LNCAP (cell line): ENCODE data around the gene FAM222A.

ENCODE experiments used
- CTCF ChIP-seq: fragments of 450-650 bp; IDR thresholded peaks from 2 replicates; pipeline ENCODE4 v1.5.1; 2017; ENCODE audit warnings: mild to moderate bottlenecking

The FAM222A gene

GRCh38 chr12:109725321-109726105 is 11.9 kb downstream of the FAM222A start:
- no peak for TF ChIP-seq CTCF

GRCh38 chr12:109726106-109726497 is 12.5 kb downstream of the FAM222A start:
- TF ChIP-seq CTCF, result no peak

DNA sequence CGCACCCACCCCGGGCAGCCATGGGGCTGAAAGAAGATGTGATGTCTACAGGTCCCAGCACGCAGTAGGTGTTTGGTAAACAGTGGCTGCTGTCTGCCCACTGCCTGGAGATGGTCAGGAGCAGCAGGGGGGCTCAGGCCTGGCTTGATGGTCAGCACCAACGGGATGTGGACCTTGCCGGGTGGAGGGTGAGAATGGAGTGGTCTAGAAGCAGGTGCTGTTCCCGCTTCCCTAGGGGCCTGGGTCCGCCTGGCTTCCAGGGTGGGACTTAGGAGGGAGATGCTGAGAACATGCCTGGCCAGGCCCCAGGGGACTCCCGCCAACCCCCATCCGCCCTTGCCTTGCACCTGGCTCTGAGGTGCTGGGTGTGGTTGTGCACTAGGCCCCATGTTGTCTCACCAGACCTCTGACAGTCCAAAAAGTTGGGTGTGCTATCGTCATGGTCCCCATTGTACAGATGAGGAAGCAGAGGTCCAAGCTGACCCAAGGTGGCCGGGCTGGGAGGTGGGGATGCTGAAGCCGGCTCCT is 12.9 kb downstream of the FAM222A start:
- no peak for TF ChIP-seq CTCF

DNA sequence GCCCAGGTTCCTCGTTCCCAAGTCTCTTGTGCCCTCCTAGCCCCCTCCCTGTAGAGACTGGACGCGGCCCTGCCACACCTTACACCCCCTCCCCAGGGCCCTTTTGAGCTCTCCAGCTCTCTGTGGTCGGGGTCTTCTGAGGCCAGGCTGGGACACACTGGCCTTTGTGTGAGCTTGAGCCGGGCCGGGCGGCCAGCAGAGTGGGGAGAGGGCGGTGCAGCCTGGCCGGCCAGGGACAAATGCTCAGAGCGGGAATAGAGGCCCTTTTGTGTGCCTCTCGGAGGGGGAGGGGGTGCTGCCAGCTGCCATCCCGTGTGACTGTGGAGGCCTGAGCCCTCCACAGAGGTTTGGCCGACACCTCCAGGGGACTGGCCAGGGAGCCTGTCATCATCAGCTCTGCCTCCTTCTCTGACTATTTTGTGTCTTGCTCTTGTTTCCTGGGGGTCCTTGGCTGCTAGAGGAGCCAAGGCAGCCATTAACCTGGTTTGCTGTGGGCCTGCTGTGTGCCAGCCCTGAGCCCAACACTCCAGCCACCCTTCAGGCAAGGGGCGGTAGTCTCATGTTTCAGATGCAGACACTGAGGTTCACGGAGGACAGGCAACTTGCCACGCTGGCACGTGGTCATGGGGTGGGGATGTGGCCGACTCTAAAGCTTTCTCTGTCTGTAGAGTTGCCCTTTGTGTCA is 13.6 kb downstream of the FAM222A start:
- TF ChIP-seq CTCF, result no peak

DNA sequence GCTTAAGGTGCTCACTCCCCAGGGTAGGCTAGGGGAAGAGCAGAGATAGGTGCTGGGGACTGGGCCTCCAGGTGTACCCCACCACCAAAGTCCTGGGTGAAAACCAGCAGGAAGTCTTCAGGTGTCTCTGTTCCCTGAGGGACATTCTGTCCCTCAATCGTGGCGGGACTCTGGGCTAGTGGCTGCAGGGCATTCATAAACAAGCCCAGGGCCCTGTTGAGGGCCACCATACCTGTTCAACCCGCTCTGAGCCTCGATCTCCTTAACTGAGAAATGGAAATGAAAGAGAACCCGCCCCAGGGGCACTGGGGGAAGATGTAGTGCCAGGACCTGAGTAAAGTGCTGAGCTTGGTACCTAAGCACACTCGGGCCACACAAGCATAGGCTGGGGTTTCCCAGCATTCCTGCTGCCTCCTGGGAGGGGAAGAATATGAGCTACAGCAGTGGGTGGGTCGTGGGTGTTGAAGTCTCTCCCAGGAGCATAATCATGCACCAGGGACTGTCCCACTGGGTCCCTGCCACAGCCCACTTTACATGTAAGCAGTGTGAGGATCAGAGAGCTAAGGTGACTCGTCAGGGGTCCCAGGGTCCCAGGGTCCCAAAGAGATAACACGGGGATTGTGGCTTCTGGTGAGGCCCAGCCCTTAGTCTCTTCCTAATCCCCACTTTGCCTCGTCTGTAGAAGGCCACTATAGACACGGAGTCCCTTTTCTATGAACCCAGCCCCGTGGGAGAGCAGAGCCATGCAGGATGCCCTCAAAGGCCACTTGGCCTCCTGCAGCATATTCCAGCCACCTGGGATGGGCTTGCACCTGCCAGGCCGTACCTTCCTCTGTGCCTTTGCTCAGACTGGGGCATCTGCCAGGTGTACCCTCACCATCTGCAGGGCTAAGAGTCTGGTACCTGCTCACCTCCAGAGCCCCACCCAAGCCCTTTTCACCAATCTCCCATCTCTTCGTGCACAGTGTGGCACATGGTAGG is 14.4 kb downstream of the FAM222A start:
- TF ChIP-seq CTCF, result no peak

GRCh38 chr12:109728921-109729320 is 15.3 kb downstream of the FAM222A start:
- no peak for TF ChIP-seq CTCF

GRCh38 chr12:109729371-109729781 is 15.8 kb downstream of the FAM222A start:
- no peak for TF ChIP-seq CTCF
